HepG2 (cell line): ENCODE data around the gene WDR48. TPM values are rescaled to one million over a fixed set of nuclear protein-coding genes. Genes with fewer than 3 reads are reported as not detected.

ENCODE experiments used
- BORCS8-MEF2B ChIP-seq: sonication (generic); formaldehyde crosslinking; IDR thresholded peaks from 2 replicates; pipeline ENCODE4 v1.8.0; 2022; ENCODE audit warnings: mild to moderate bottlenecking, missing genetic modification reagents
- GATAD1 ChIP-seq: IDR thresholded peaks from 2 replicates; pipeline ENCODE4 v1.6.1; 2016; ENCODE audit warnings: missing genetic modification reagents, missing compliant biosample characterization
- HMG20A ChIP-seq: IDR thresholded peaks from 2 replicates; pipeline ENCODE4 v1.6.1; 2016; ENCODE audit warnings: borderline replicate concordance
- HNRNPH1 ChIP-seq: fragments of 200-400 bp; formaldehyde crosslinking; optimal IDR thresholded peaks from 2 replicates; pipeline ENCODE3; 2017; ENCODE audit warnings: mild to moderate bottlenecking, low read depth, low read length
- MTF2 ChIP-seq: sonication (generic); formaldehyde crosslinking; IDR thresholded peaks from 2 replicates; pipeline ENCODE4 v1.5.0; 2020; ENCODE audit warnings: missing genetic modification reagents, borderline replicate concordance
- NFIB ChIP-seq: sonication (generic); formaldehyde crosslinking; IDR thresholded peaks from 2 replicates; pipeline ENCODE4 v1.9.0; 2021; ENCODE audit warnings: missing genetic modification reagents, mild to moderate bottlenecking, borderline replicate concordance
- PITX1 ChIP-seq: sonication (generic); formaldehyde crosslinking; IDR thresholded peaks from 2 replicates; pipeline ENCODE4 v1.5.1; 2020; ENCODE audit warnings: mild to moderate bottlenecking, missing genetic modification reagents
- RBM22 ChIP-seq: fragments of 200-400 bp; formaldehyde crosslinking; optimal IDR thresholded peaks from 2 replicates; pipeline ENCODE3; 2017; ENCODE audit warnings: mild to moderate bottlenecking, low read length, moderate library complexity
- RXRA ChIP-seq: sonication (generic); formaldehyde crosslinking; IDR thresholded peaks from 2 replicates; pipeline ENCODE4 v1.5.1; 2020; ENCODE audit warnings: missing genetic modification reagents
- SETDB1 ChIP-seq: sonication (generic); formaldehyde crosslinking; IDR thresholded peaks from 2 replicates; pipeline ENCODE4 v1.5.1; 2020; ENCODE audit warnings: missing genetic modification reagents, mild to moderate bottlenecking, borderline replicate concordance
- SKI ChIP-seq: fragments of 450-650 bp; IDR thresholded peaks from one replicate; pipeline ENCODE4 v1.6.1; 2018; ENCODE audit warnings: mild to moderate bottlenecking; ENCODE audit not compliant: partially characterized antibody
- TBX2 ChIP-seq: sonication (generic); formaldehyde crosslinking; IDR thresholded peaks from 2 replicates; pipeline ENCODE4 v1.5.0; 2020; ENCODE audit warnings: missing genetic modification reagents, mild to moderate bottlenecking, borderline replicate concordance
- U2AF2 ChIP-seq: fragments of 200-400 bp; formaldehyde crosslinking; IDR thresholded peaks from 2 replicates; pipeline ENCODE4 v1.6.1; 2017; ENCODE audit warnings: low read depth, mild to moderate bottlenecking, low read length
- ZMAT3 ChIP-seq: sonication (generic); formaldehyde crosslinking; conservative IDR thresholded peaks from 2 replicates; pipeline ENCODE4 v1.7.0; 2021; ENCODE audit warnings: missing genetic modification reagents
- ZNF350 ChIP-seq: sonication (generic); formaldehyde crosslinking; IDR thresholded peaks from 2 replicates; pipeline ENCODE4 v1.4.0; 2020; ENCODE audit warnings: mild to moderate bottlenecking, low read depth, missing genetic modification reagents, borderline replicate concordance
- ZNF382 ChIP-seq: sonication (generic); formaldehyde crosslinking; IDR thresholded peaks from 2 replicates; pipeline ENCODE4 v1.5.0; 2020; ENCODE audit warnings: missing genetic modification reagents, mild to moderate bottlenecking, borderline replicate concordance
- ZNF766 ChIP-seq: sonication (generic); formaldehyde crosslinking; IDR thresholded peaks from 2 replicates; pipeline ENCODE4 v1.5.0; 2020; ENCODE audit warnings: missing genetic modification reagents, borderline replicate concordance
- polyA plus RNA-seq, 8 experiments: library from polyadenylated mRNA; depleted of rRNA in 3 of 8; stranded (reverse) in 7 of 8; unstranded in 1 of 8; fragments of >200 nt; fragmentation: Illumina TruSeq in 4 of 8; extraction: Trizol in 4 of 8; gene quantifications; 2 replicates each; pipeline versions ENCODE4 v1.2.1 to v1.2.3, GENCODE V29; 2011 to 2016; ENCODE audit warnings: low read depth in 4 of 8, missing spikeins in 1 of 8, mixed read lengths in 1 of 8; ENCODE audit not compliant: insufficient read depth in 1 of 8
- total RNA-seq, 5 experiments: library from RNA; depleted of rRNA; stranded (reverse); fragments of >200 nt; fragmentation: Illumina TruSeq; extraction: Trizol; gene quantifications; 2 replicates each; pipeline ENCODE4 v1.2.3, GENCODE V29; 2016; ENCODE audit warnings: low read depth in 1 of 5
- TF ChIP-seq, protein P1 (sequence below): sonication (generic); formaldehyde crosslinking; IDR thresholded peaks from 2 replicates; pipeline ENCODE4 v1.4.0; 2020; ENCODE audit warnings: missing genetic modification reagents, borderline replicate concordance
- TF ChIP-seq, protein P2 (sequence below): sonication (generic); formaldehyde crosslinking; IDR thresholded peaks from 2 replicates; pipeline ENCODE4 v1.5.0; 2020; ENCODE audit warnings: mild to moderate bottlenecking, missing genetic modification reagents
- TF ChIP-seq, protein P3 (sequence below): IDR thresholded peaks from 2 replicates; pipeline ENCODE4 v1.6.1; 2016; ENCODE audit warnings: missing genetic modification reagents, missing compliant biosample characterization
- TF ChIP-seq, protein P4 (sequence below): sonication (generic); formaldehyde crosslinking; IDR thresholded peaks from 2 replicates; pipeline ENCODE4 v1.4.0; 2020; ENCODE audit warnings: missing genetic modification reagents, mild to moderate bottlenecking, borderline replicate concordance

The WDR48 gene
- total and polyA plus RNA-seq, 2 of the 13 experiments (the other 11 are each of a cell fraction or from before 2014, with no cell fraction given) = 29.2 to 31.2 TPM

DNA sequence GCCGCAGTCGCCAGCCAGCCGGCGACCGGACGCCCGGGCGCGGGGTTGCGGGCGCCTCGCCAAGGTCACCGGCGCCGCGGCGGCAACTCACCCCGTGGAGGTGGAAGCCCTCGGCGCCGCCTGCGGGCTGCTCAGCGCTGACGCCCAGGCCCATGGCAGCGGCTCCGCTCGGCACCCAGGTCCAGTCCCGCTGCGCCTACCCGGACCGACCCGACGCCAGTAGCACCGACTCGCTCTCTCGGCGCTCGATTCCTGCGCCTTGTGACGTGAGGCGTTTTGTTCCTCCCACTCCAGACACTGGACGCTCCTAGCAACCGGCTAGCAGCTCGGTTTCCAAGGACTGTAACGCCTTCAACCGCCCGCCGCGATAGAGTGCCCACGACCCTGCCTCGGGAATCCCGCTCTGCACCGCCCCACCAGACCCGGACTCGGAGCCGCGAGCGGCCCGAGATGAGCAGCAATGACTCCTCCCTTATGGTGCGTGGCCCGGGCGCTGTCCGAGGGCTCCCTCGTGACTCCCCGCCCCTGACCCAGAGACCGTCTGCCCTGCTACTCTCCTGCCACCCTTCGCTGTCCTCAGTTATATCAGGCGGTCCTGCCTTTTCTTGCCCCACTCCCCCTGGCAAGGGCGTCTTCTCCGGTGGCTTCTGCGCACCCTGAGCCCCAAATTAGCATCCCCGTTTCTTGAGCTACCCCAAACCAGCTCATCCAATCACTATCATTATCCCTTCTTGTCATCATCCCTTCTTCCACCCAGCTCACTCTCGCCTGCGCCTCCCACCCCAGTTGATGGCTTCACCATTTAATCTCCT is 55.8 kb downstream of the WDR48 start, which contains the start of the genes GORASP1 and TTC21A (continued):
- TF ChIP-seq, protein P1, sequence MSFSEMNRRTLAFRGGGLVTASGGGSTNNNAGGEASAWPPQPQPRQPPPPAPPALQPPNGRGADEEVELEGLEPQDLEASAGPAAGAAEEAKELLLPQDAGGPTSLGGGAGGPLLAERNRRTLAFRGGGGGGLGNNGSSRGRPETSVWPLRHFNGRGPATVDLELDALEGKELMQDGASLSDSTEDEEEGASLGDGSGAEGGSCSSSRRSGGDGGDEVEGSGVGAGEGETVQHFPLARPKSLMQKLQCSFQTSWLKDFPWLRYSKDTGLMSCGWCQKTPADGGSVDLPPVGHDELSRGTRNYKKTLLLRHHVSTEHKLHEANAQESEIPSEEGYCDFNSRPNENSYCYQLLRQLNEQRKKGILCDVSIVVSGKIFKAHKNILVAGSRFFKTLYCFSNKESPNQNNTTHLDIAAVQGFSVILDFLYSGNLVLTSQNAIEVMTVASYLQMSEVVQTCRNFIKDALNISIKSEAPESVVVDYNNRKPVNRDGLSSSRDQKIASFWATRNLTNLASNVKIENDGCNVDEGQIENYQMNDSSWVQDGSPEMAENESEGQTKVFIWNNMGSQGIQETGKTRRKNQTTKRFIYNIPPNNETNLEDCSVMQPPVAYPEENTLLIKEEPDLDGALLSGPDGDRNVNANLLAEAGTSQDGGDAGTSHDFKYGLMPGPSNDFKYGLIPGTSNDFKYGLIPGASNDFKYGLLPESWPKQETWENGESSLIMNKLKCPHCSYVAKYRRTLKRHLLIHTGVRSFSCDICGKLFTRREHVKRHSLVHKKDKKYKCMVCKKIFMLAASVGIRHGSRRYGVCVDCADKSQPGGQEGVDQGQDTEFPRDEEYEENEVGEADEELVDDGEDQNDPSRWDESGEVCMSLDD (CRISPR knock-in tag) = no peak
- no peak for TF ChIP-seq NFIB (CRISPR knock-in tag)
- TF ChIP-seq SKI = peak; percentile 68
- no peak for TF ChIP-seq U2AF2
- TF ChIP-seq HMG20A (CRISPR knock-in tag) = no peak
- TF ChIP-seq SETDB1 (CRISPR knock-in tag) = no peak
- no peak for TF ChIP-seq ZNF766
- TF ChIP-seq, protein P2, sequence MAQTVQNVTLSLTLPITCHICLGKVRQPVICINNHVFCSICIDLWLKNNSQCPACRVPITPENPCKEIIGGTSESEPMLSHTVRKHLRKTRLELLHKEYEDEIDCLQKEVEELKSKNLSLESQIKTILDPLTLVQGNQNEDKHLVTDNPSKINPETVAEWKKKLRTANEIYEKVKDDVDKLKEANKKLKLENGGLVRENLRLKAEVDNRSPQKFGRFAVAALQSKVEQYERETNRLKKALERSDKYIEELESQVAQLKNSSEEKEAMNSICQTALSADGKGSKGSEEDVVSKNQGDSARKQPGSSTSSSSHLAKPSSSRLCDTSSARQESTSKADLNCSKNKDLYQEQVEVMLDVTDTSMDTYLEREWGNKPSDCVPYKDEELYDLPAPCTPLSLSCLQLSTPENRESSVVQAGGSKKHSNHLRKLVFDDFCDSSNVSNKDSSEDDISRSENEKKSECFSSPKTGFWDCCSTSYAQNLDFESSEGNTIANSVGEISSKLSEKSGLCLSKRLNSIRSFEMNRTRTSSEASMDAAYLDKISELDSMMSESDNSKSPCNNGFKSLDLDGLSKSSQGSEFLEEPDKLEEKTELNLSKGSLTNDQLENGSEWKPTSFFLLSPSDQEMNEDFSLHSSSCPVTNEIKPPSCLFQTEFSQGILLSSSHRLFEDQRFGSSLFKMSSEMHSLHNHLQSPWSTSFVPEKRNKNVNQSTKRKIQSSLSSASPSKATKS = no peak
- TF ChIP-seq RBM22 = peak; percentile 26
- TF ChIP-seq BORCS8-MEF2B (CRISPR knock-in tag) = no peak
- no peak for TF ChIP-seq PITX1 (CRISPR knock-in tag)
- no peak for TF ChIP-seq HNRNPH1
- no peak for TF ChIP-seq RXRA (CRISPR knock-in tag)
- TF ChIP-seq TBX2 (CRISPR knock-in tag) = peak; percentile 18; the same call in 1 of the 2 replicates
- no peak for TF ChIP-seq ZMAT3 (CRISPR knock-in tag)
- TF ChIP-seq MTF2 = no peak
- no peak for TF ChIP-seq ZNF382 (CRISPR knock-in tag)
- TF ChIP-seq, protein P3, sequence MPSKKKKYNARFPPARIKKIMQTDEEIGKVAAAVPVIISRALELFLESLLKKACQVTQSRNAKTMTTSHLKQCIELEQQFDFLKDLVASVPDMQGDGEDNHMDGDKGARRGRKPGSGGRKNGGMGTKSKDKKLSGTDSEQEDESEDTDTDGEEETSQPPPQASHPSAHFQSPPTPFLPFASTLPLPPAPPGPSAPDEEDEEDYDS (CRISPR knock-in tag) = no peak; the same call in 1 of the 2 replicates
- TF ChIP-seq GATAD1 (CRISPR knock-in tag) = peak; percentile 72
- TF ChIP-seq, protein P4, sequence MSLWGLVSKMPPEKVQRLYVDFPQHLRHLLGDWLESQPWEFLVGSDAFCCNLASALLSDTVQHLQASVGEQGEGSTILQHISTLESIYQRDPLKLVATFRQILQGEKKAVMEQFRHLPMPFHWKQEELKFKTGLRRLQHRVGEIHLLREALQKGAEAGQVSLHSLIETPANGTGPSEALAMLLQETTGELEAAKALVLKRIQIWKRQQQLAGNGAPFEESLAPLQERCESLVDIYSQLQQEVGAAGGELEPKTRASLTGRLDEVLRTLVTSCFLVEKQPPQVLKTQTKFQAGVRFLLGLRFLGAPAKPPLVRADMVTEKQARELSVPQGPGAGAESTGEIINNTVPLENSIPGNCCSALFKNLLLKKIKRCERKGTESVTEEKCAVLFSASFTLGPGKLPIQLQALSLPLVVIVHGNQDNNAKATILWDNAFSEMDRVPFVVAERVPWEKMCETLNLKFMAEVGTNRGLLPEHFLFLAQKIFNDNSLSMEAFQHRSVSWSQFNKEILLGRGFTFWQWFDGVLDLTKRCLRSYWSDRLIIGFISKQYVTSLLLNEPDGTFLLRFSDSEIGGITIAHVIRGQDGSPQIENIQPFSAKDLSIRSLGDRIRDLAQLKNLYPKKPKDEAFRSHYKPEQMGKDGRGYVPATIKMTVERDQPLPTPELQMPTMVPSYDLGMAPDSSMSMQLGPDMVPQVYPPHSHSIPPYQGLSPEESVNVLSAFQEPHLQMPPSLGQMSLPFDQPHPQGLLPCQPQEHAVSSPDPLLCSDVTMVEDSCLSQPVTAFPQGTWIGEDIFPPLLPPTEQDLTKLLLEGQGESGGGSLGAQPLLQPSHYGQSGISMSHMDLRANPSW (CRISPR knock-in tag) = no peak
- peak; percentile 37; the same call in 1 of the 2 replicates for TF ChIP-seq ZNF350 (CRISPR knock-in tag)
